Breast epithelium (tissue), 3 donors: Measurements from ENCODE around the gene UNKL.

Experiments
- POLR2A ChIP-seq: fragments of 450-650 bp; IDR thresholded peaks from one replicate; pipeline ENCODE4 v1.6.1; 2016; ENCODE audit warnings: antibody characterized with exemption, mild to moderate bottlenecking, moderate library complexity
- POLR2AphosphoS5 ChIP-seq, 3 donors: sonication (generic); formaldehyde crosslinking; IDR thresholded peaks; one replicate each; pipeline ENCODE4 v1.6.1; 2017; ENCODE audit warnings: antibody characterized with exemption in 3 of 3
- TF ChIP-seq, protein P1 (sequence below), 3 donors: fragments of 450-650 bp; IDR thresholded peaks; one replicate each; pipeline ENCODE4 v1.5.1; 2016 to 2017; ENCODE audit warnings: antibody characterized with exemption in 3 of 3, mild to moderate bottlenecking in 3 of 3, moderate library complexity in 3 of 3

DNA sequence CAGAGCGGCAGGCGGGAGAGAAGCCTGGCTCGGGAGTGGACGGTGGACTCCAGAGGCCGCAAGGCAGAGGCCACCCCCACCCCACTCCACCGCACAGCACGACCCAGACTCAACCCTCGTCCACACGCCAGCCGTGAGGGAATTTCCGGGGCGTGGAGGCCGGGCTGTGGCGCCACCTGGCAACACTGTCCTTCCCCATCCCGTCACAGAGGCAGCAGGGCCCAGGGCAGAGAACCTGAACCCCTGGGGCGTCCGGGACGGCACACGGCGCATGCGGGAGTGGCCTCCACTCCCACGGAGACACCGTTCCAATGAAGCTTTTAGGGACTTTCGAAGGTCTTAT is 39.2 kb downstream of the UNKL start:
- TF ChIP-seq, protein P1, sequence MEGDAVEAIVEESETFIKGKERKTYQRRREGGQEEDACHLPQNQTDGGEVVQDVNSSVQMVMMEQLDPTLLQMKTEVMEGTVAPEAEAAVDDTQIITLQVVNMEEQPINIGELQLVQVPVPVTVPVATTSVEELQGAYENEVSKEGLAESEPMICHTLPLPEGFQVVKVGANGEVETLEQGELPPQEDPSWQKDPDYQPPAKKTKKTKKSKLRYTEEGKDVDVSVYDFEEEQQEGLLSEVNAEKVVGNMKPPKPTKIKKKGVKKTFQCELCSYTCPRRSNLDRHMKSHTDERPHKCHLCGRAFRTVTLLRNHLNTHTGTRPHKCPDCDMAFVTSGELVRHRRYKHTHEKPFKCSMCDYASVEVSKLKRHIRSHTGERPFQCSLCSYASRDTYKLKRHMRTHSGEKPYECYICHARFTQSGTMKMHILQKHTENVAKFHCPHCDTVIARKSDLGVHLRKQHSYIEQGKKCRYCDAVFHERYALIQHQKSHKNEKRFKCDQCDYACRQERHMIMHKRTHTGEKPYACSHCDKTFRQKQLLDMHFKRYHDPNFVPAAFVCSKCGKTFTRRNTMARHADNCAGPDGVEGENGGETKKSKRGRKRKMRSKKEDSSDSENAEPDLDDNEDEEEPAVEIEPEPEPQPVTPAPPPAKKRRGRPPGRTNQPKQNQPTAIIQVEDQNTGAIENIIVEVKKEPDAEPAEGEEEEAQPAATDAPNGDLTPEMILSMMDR (IDR thresholded peaks at IDR 0.05): no peak
- TF ChIP-seq POLR2A (no peak), POLR2AphosphoS5 (IDR thresholded peaks at IDR 0.05) (no peak)
